ENCODE results near the gene DHX29.

The DHX29 gene

DNA sequence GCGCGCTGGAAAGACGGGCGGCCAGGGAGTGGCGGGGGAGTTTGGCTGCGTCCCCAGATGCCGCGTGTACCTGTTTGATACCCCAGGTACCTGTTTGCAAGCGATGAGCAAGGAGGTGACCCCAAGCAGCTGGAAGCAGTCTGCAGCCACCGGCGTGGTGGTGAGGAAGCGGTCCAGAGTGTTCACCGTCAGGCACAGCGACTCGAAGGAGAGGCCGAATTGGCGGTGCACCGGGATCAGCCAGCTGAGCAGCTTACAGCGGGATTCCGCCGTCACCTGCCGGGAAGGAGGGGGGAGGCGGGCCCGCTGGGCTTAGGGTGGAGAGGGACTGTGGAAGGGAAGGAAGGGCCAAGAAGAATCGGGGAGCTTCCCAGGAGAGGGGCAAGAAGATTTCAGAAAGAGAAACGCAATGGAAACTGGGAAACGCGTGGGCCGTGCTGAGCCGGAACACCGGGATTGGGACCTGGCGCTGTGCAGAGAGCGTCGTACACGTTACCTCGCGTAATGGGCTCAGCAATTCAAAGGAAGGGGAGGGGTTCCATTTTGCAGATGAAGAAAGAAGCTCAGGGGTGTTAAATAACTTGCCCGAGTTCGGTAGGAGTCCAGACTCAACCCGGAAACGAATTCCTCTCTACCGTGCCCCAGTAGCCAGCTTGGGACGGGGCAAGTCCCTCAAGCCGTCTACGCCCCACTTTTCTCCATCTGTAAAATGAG lies 75.1 kb downstream of the DHX29 start (continued):
- TF ChIP-seq ZNF169 (tag by site-specific recombination; IDR thresholded peaks at IDR 0.05) (no peak), ZNF423 (tag by site-specific recombination; IDR thresholded peaks at IDR 0.05) (no peak), KLF9 (tag by site-specific recombination; IDR thresholded peaks at IDR 0.05; ENCODE audit: low read depth) (no peak), ZNF184 (tag by site-specific recombination; IDR thresholded peaks at IDR 0.05) (no peak), ZNF701 (tag by site-specific recombination; IDR thresholded peaks at IDR 0.05) (no peak), ZNF2 (tag by site-specific recombination; IDR thresholded peaks at IDR 0.05) (peak; percentile 38; the same call in 1 of the 2 replicates), ZNF561 (tag by site-specific recombination; IDR thresholded peaks at IDR 0.05; ENCODE audit: borderline replicate concordance) (no peak), FEZF1 (tag by site-specific recombination; IDR thresholded peaks at IDR 0.05) (no peak), ZNF239 (tag by site-specific recombination; IDR thresholded peaks at IDR 0.05) (no peak), RBAK (tag by site-specific recombination; IDR thresholded peaks at IDR 0.05) (no peak), ZNF830 (tag by site-specific recombination; IDR thresholded peaks at IDR 0.05; ENCODE audit: low read depth) (no peak), SALL2 (tag by site-specific recombination; IDR thresholded peaks at IDR 0.05; ENCODE audit: borderline replicate concordance) (no peak), ZNF610 (tag by site-specific recombination; IDR thresholded peaks at IDR 0.05; ENCODE audit: borderline replicate concordance) (no peak), ZBTB7A (tag by site-specific recombination; IDR thresholded peaks at IDR 0.05; ENCODE audit: low read depth) (no peak), ZFP41 (tag by site-specific recombination; IDR thresholded peaks at IDR 0.05; ENCODE audit: borderline replicate concordance) (no peak), ZNF266 (tag by site-specific recombination; IDR thresholded peaks at IDR 0.05; ENCODE audit: low read depth) (no peak), HOXA7 (CRISPR knock-in tag; IDR thresholded peaks at IDR 0.05; ENCODE audit: borderline replicate concordance) (no peak), BCL11B (tag by site-specific recombination; IDR thresholded peaks at IDR 0.05; ENCODE audit: low read depth) (no peak), HOXC10 (CRISPR knock-in tag; IDR thresholded peaks at IDR 0.05) (no peak), ZNF335 (tag by site-specific recombination; conservative IDR thresholded peaks at IDR 0.05) (peak; percentile 87), ZNF416 (tag by site-specific recombination; IDR thresholded peaks at IDR 0.05) (no peak), ZNF16 (tag by site-specific recombination; IDR thresholded peaks at IDR 0.05; ENCODE audit: low read depth) (no peak)
- TF ChIP-seq, protein P1, sequence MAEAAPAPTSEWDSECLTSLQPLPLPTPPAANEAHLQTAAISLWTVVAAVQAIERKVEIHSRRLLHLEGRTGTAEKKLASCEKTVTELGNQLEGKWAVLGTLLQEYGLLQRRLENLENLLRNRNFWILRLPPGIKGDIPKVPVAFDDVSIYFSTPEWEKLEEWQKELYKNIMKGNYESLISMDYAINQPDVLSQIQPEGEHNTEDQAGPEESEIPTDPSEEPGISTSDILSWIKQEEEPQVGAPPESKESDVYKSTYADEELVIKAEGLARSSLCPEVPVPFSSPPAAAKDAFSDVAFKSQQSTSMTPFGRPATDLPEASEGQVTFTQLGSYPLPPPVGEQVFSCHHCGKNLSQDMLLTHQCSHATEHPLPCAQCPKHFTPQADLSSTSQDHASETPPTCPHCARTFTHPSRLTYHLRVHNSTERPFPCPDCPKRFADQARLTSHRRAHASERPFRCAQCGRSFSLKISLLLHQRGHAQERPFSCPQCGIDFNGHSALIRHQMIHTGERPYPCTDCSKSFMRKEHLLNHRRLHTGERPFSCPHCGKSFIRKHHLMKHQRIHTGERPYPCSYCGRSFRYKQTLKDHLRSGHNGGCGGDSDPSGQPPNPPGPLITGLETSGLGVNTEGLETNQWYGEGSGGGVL (tag by site-specific recombination; IDR thresholded peaks at IDR 0.05), result no peak
- TF ChIP-seq, protein P2, sequence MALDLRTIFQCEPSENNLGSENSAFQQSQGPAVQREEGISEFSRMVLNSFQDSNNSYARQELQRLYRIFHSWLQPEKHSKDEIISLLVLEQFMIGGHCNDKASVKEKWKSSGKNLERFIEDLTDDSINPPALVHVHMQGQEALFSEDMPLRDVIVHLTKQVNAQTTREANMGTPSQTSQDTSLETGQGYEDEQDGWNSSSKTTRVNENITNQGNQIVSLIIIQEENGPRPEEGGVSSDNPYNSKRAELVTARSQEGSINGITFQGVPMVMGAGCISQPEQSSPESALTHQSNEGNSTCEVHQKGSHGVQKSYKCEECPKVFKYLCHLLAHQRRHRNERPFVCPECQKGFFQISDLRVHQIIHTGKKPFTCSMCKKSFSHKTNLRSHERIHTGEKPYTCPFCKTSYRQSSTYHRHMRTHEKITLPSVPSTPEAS (tag by site-specific recombination; IDR thresholded peaks at IDR 0.05), result no peak
- TF ChIP-seq, protein P3, sequence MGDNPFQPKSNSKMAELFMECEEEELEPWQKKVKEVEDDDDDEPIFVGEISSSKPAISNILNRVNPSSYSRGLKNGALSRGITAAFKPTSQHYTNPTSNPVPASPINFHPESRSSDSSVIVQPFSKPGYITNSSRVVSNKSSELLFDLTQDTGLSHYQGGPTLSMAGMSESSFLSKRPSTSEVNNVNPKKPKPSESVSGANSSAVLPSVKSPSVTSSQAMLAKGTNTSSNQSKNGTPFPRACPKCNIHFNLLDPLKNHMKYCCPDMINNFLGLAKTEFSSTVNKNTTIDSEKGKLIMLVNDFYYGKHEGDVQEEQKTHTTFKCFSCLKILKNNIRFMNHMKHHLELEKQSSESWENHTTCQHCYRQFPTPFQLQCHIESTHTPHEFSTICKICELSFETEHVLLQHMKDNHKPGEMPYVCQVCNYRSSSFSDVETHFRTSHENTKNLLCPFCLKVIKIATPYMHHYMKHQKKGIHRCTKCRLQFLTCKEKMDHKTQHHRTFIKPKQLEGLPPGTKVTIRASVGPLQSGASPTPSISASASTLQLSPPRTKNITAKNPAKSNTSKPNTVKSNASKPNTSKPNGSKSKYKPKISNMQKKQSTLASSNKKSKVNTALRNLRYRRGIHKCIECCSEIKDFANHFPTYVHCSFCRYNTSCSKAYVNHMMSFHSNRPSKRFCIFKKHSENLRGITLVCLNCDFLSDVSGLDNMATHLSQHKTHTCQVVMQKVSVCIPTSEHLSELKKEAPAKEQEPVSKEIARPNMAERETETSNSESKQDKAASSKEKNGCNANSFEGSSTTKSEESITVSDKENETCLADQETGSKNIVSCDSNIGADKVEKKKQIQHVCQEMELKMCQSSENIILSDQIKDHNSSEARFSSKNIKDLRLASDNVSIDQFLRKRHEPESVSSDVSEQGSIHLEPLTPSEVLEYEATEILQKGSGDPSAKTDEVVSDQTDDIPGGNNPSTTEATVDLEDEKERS (tag by site-specific recombination; IDR thresholded peaks at IDR 0.05), result no peak
- TF ChIP-seq, protein P4, sequence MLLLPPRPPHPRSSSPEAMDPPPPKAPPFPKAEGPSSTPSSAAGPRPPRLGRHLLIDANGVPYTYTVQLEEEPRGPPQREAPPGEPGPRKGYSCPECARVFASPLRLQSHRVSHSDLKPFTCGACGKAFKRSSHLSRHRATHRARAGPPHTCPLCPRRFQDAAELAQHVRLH (tag by site-specific recombination; IDR thresholded peaks at IDR 0.05), result 0 out of 2 replicates have a peak, but pooled peaks have one; percentile 20

All from HEK293 (cell line).